Omental fat pad (tissue), 4 donors: ENCODE results near the gene DSCAM. TPM values are rescaled to one million over a fixed set of nuclear protein-coding genes. Genes with fewer than 3 reads are reported as not detected.

Source experiments
- ATAC-seq: fragments of 150-250 bp; one replicate; pipeline ENCODE4 v1.9.1; 2016; ENCODE audit warnings: mild to moderate bottlenecking, moderate library complexity; ENCODE audit not compliant: low FRiP score
- DNase-seq: peaks from one replicate; pipeline ENCODE4 v3.0.0-alpha.2; 2019; ENCODE audit warnings: low spot score
- total RNA-seq, 4 donors: library from RNA; depleted of rRNA; stranded (reverse); fragments of >200 nt; gene quantifications; one replicate each; pipeline ENCODE4 v1.1.0, GENCODE V29; 2016
- TF ChIP-seq, protein P1 (sequence below), 3 donors: fragments of 450-650 bp; IDR thresholded peaks; one replicate each; pipeline ENCODE4 v1.5.1; 2016 to 2017; ENCODE audit warnings: antibody characterized with exemption in 3 of 3, mild to moderate bottlenecking in 3 of 3, moderate library complexity in 2 of 3

Gene DSCAM
- total RNA-seq, 4 donors from 2014 or later: 0.16 TPM; not detected in 3

DNA sequence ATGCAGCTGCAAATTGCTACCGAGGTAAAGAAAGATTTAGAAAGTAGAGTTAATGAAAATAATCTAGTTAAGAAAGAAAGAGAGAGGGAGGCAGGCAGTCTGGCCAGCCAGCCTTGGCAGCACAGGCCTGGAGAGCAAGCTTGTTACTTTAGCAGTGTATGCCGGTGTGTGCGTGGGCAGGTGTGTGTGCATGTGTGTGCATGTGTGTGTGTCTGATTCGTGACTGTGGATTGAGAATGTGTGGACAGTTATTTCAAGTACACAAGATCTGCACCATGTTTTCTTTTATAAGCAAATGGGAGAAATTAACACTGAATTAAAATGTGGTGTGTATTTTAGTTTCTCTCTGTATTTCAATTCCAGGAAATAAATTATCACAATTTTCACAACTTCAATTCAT is 211.6 kb downstream of the DSCAM start:
- ATAC-seq (peak; percentile 23), DNase-seq (no peak)
- TF ChIP-seq, protein P1, sequence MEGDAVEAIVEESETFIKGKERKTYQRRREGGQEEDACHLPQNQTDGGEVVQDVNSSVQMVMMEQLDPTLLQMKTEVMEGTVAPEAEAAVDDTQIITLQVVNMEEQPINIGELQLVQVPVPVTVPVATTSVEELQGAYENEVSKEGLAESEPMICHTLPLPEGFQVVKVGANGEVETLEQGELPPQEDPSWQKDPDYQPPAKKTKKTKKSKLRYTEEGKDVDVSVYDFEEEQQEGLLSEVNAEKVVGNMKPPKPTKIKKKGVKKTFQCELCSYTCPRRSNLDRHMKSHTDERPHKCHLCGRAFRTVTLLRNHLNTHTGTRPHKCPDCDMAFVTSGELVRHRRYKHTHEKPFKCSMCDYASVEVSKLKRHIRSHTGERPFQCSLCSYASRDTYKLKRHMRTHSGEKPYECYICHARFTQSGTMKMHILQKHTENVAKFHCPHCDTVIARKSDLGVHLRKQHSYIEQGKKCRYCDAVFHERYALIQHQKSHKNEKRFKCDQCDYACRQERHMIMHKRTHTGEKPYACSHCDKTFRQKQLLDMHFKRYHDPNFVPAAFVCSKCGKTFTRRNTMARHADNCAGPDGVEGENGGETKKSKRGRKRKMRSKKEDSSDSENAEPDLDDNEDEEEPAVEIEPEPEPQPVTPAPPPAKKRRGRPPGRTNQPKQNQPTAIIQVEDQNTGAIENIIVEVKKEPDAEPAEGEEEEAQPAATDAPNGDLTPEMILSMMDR (IDR thresholded peaks at IDR 0.05): no peak

DNA sequence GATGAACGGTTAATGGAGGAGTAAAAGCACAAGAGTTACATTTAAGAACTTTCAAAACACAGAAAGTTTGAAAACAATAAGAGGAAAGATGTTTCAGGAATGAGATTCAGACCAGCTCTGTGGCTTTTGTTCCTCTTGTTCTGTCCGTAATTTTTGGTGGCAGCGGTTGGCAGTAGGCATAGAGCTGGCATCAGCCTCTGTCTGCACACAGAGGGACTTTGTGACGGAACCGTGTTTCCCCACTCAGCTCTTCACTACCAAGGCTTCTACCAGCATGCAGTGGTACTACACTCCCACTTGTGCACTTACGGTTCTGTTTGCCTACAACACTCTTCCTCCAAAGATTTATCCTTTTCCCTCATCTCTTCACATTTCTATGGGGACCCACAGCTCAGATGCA is 212.8 kb downstream of the DSCAM start:
- TF ChIP-seq, protein P1 (IDR thresholded peaks at IDR 0.05): no peak
- DNase-seq (no peak), ATAC-seq (no peak)

DNA sequence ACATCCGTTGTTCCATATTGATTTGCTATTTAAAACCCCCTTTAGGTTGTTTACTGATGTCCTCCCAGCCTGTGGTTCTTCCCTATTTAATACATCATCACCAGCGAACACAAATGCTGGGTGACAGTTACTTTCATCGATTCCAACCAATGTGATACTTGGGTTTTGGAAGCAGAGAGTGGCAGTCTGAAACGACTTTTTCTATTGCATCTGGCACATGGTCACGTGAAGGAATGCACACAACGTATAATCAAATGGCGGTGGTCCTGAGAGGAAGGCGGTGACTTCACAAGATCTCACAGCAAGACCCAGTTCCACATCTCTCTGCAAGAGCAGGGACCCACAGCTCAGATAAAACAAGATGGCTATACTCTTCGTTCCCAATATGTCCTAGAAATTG is 213.9 kb downstream of the DSCAM start:
- ATAC-seq (no peak), DNase-seq (no peak)
- TF ChIP-seq, protein P1 (IDR thresholded peaks at IDR 0.05): no peak

DNA sequence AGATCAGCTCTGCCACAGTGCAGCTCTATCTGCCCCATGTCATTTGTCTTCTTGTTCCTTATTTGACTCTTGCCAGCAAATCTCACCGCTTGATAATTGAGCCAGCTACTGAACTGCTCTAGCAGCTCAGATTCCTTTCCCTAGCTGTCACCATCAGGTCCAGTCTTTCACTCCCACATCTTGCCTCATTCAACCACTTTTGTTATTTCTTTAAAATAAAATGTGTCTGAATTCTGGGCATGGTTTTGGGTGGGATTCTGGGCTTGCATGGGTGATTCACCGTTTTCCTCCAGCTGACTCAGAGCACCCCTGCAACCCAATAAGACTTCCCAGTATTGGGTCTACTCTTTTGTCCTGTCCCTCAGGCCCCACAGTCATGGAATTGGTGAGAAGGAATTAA is 215.7 kb downstream of the DSCAM start:
- ATAC-seq (no peak), DNase-seq (no peak)
- TF ChIP-seq, protein P1 (IDR thresholded peaks at IDR 0.05): no peak

DNA sequence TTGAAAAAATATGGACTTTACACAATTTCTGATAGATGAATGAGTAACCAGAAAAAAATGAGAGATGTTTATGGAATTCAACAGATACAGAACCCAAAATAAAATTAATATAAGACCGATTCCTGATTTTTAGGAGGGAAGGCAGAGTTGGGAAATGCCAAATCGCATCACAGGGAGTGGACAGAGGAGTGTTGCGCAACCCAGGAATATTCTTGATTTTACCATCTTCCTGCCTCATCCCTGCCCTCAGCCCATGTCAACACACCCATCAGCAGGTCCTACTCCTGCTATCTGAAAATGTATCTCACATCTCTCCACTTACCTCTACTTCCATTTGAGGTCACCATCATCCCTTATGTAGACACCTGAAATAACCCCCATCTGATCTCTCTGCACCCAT is 221.0 kb downstream of the DSCAM start:
- DNase-seq (no peak), ATAC-seq (no peak)
- TF ChIP-seq, protein P1 (IDR thresholded peaks at IDR 0.05): no peak

DNA sequence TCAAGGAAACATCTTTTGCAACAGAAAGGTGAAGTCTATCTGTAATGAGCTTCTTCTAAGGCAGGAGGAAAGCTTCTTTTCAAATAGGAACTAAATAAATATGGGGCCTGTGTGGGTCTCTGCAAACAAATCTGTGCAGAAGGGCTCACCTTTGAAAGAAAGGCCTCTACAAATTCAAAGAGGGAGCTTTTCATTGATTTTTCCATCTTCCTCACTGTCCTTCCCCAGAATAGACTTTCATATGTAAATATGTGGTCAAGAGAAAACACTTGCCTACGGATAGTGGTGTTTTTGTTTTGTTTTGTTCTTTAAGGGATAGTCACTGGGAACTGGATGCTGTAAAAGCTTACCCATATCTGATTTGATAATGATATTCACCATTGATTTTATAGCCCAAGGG is 223.4 kb downstream of the DSCAM start:
- DNase-seq: no peak
- TF ChIP-seq, protein P1 (IDR thresholded peaks at IDR 0.05): no peak
- ATAC-seq: no peak

DNA sequence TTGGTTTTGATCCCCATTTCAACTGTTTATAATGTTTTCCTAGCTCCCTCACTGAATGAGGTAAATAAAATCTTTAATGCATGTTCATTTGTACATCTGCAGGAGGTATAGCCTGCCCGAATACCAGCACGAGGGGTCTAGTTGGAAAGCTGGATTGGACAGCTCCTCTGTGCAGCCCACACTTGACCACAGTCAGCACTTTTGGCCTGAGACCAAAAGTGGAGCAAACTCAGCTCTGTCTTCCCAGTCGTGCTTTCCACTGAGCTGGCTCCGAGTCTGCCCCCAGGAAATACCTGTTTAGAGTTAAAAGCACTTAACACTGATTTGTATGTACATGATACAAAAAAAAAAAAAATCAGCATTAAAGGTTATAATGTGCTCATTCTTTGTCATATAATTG is 224.4 kb downstream of the DSCAM start:
- ATAC-seq: no peak
- TF ChIP-seq, protein P1 (IDR thresholded peaks at IDR 0.05): no peak
- DNase-seq: no peak
